H1 (cell line): ENCODE data around the gene PXDC1. TPM values are rescaled to one million over a fixed set of nuclear protein-coding genes. Genes with fewer than 3 reads are reported as not detected.

Experiments used
- CTCF ChIA-PET: fragments of 300-600 bp; sonication (Branson Sonifier 250); formaldehyde crosslinking; loops from one replicate; lab custom pipeline; 2021; ENCODE audit not compliant: partially characterized antibody; lab: Charles Lee
- POLR2A ChIA-PET: fragments of 300-600 bp; sonication (Branson Sonifier 250); formaldehyde crosslinking; loops from one replicate; lab custom pipeline; 2021; ENCODE audit warnings: inconsistent platforms; ENCODE audit not compliant: partially characterized antibody; lab: Charles Lee
- DNase-seq, 2 experiments: peaks; one replicate each; pipeline versions ENCODE4 v3.0.0 to v3.0.0-alpha.2; 2010 to 2022; ENCODE audit warnings: low spot score in 2 of 2, low read depth in 1 of 2, mixed read lengths in 1 of 2
- FAIRE-seq: peaks from 2 replicates; lab custom pipeline; 2011; peaks lifted over from hg19 to GRCh38; lab: Jason Lieb, UNC
- H2AFZ ChIP-seq: 2 replicates; pipeline ENCODE4 v1.8.1; 2012; ENCODE audit warnings: low read length, inconsistent platforms
- H2AK5ac ChIP-seq: 2 replicates; pipeline ENCODE4 v1.6.1; 2013; ENCODE audit warnings: low read depth, low read length
- H2BK120ac ChIP-seq: replicated peaks from 2 replicates; pipeline ENCODE3; 2013; ENCODE audit warnings: low read depth, low read length, inconsistent platforms
- H2BK12ac ChIP-seq: 2 replicates; pipeline ENCODE4 v1.6.1; 2013; ENCODE audit warnings: low read depth, low read length
- H2BK15ac ChIP-seq: 2 replicates; pipeline ENCODE4 v1.6.1; 2013; ENCODE audit warnings: low read length
- H2BK20ac ChIP-seq: 2 replicates; pipeline ENCODE4 v1.6.1; 2013; ENCODE audit warnings: low read length
- H2BK5ac ChIP-seq: 2 replicates; pipeline ENCODE4 v1.6.1; 2013; ENCODE audit warnings: low read depth, low read length
- H3K14ac ChIP-seq: 2 replicates; pipeline ENCODE4 v1.6.1; 2013; ENCODE audit warnings: inconsistent platforms; ENCODE audit not compliant: insufficient read length
- H3K18ac ChIP-seq: 2 replicates; pipeline ENCODE4 v1.6.1; 2013; ENCODE audit warnings: low read length; ENCODE audit errors: extremely low read depth
- H3K23ac ChIP-seq: 2 replicates; pipeline ENCODE4 v1.6.1; 2013; ENCODE audit warnings: inconsistent platforms; ENCODE audit not compliant: insufficient read length
- H3K23me2 ChIP-seq: 2 replicates; pipeline ENCODE4 v1.6.1; 2013; ENCODE audit warnings: low read depth, low read length
- H3K27ac ChIP-seq: 2 replicates; pipeline ENCODE4 v1.6.1; 2011; ENCODE audit warnings: low read depth, low read length, inconsistent platforms
- H3K27me3 ChIP-seq, 4 experiments: replicated peaks in 1 of 4; 1 replicate in 1 of 4; 2 replicates in 3 of 4; pipeline versions ENCODE4 v1.6.1 to v1.8.1; 2011 to 2013; ENCODE audit warnings: low read length in 3 of 4, mild to moderate bottlenecking in 3 of 4, inconsistent platforms in 2 of 4, mixed read lengths in 2 of 4, moderate library complexity in 1 of 4; ENCODE audit not compliant: control insufficient read depth in 3 of 4, insufficient read depth in 3 of 4; ENCODE audit errors: extremely low read depth in 1 of 4
- H3K36me3 ChIP-seq, 4 experiments: 2 replicates each; pipeline versions ENCODE4 v1.6.1 to v1.8.1; 2011 to 2013; ENCODE audit warnings: mild to moderate bottlenecking in 4 of 4, low read length in 3 of 4, moderate library complexity in 2 of 4, control low read depth in 1 of 4, inconsistent platforms in 1 of 4; ENCODE audit not compliant: insufficient read depth in 4 of 4, control insufficient read depth in 2 of 4
- H3K4ac ChIP-seq: replicated peaks from 2 replicates; pipeline ENCODE3; 2013; ENCODE audit warnings: low read length, low read depth, mixed read lengths, inconsistent platforms; ENCODE audit not compliant: insufficient read length
- H3K4me1 ChIP-seq, 4 experiments: replicated peaks in 1 of 4; 1 replicate in 1 of 4; 2 replicates in 3 of 4; pipeline versions ENCODE4 v1.6.1 to v1.8.1; 2011 to 2013; ENCODE audit warnings: low read length in 3 of 4, inconsistent platforms in 2 of 4, mixed read lengths in 1 of 4; ENCODE audit not compliant: insufficient read depth in 4 of 4, control insufficient read depth in 3 of 4
- H3K4me2 ChIP-seq, 2 experiments: 2 replicates each; pipeline versions ENCODE4 v1.6.1 to v1.8.1; 2011 to 2013; ENCODE audit warnings: low read depth in 2 of 2, low read length in 2 of 2, control low read depth in 1 of 2, inconsistent platforms in 1 of 2, mild to moderate bottlenecking in 1 of 2; ENCODE audit not compliant: insufficient read depth in 1 of 2
- H3K4me3 ChIP-seq, 4 experiments: fragments of 200-600, 300-600 bp in 1 of 4; sonication (generic), shearing (Covaris generic), sonication (Bioruptor Twin) in 1 of 4; 2 replicates each; pipeline versions ENCODE4 v1.5.1 to v1.8.1; 2011 to 2016; ENCODE audit warnings: low read length in 4 of 4, low read depth in 3 of 4, control low read depth in 2 of 4, inconsistent platforms in 2 of 4, mild to moderate bottlenecking in 2 of 4, mixed read lengths in 1 of 4, moderate library complexity in 1 of 4; ENCODE audit not compliant: insufficient read depth in 2 of 4; ENCODE audit errors: extremely low read depth in 1 of 4
- H3K56ac ChIP-seq: replicated peaks from 2 replicates; pipeline ENCODE3; 2013; ENCODE audit warnings: low read depth, mild to moderate bottlenecking, mixed read lengths, low read length, inconsistent platforms; ENCODE audit not compliant: insufficient read length
- H3K79me1 ChIP-seq: 2 replicates; pipeline ENCODE4 v1.6.1; 2013; ENCODE audit warnings: low read depth, low read length, control low read depth
- H3K79me2 ChIP-seq, 2 experiments: 2 replicates each; pipeline versions ENCODE4 v1.6.1 to v1.8.1; 2012 to 2013; ENCODE audit warnings: low read length in 2 of 2, mild to moderate bottlenecking in 2 of 2, inconsistent platforms in 1 of 2; ENCODE audit not compliant: insufficient read depth in 2 of 2, control insufficient read depth in 1 of 2
- H3K9ac ChIP-seq, 4 experiments: replicated peaks in 1 of 4; 1 replicate in 1 of 4; 2 replicates in 3 of 4; pipeline versions ENCODE4 v1.6.1 to v1.8.1; 2011 to 2013; ENCODE audit warnings: low read depth in 3 of 4, low read length in 3 of 4, control low read depth in 2 of 4, mild to moderate bottlenecking in 2 of 4, moderate library complexity in 2 of 4, inconsistent platforms in 1 of 4; ENCODE audit errors: extremely low read depth in 1 of 4
- H3K9me3 ChIP-seq, 2 experiments: 2 replicates each; pipeline versions ENCODE4 v1.6.1 to v1.8.1; 2012 to 2013; ENCODE audit warnings: mild to moderate bottlenecking in 2 of 2, moderate library complexity in 2 of 2, control low read depth in 1 of 2, inconsistent platforms in 1 of 2, low read depth in 1 of 2, low read length in 1 of 2, mixed read lengths in 1 of 2; ENCODE audit not compliant: insufficient read depth in 2 of 2
- H4K20me1 ChIP-seq, 2 experiments: replicated peaks in 1 of 2; 2 replicates each; pipeline versions ENCODE3 to v1.8.1; 2011 to 2013; ENCODE audit warnings: inconsistent platforms in 2 of 2, low read length in 2 of 2, mild to moderate bottlenecking in 1 of 2; ENCODE audit not compliant: insufficient read depth in 2 of 2, control insufficient read depth in 1 of 2
- H4K5ac ChIP-seq: 2 replicates; pipeline ENCODE4 v1.6.1; 2013; ENCODE audit warnings: low read length, low read depth, mixed read lengths, inconsistent platforms; ENCODE audit not compliant: insufficient read length
- H4K8ac ChIP-seq: 2 replicates; pipeline ENCODE4 v1.8.0; 2013; ENCODE audit warnings: mild to moderate bottlenecking, moderate library complexity, low read length, inconsistent platforms; ENCODE audit not compliant: insufficient read depth; ENCODE audit errors: extremely low read depth
- H4K91ac ChIP-seq: replicated peaks from 2 replicates; pipeline ENCODE3; 2013; ENCODE audit warnings: low read length, mixed read lengths, inconsistent platforms; ENCODE audit not compliant: insufficient read length
- BACH1 ChIP-seq: IDR thresholded peaks from 2 replicates; pipeline ENCODE4 v1.6.1; 2012; ENCODE audit warnings: low read length, improper control_type of control experiment
- CHD1 ChIP-seq: IDR thresholded peaks from 2 replicates; pipeline ENCODE4 v1.6.1; 2012; ENCODE audit warnings: low read depth, low read length, improper control_type of control experiment
- FOSL1 ChIP-seq: IDR thresholded peaks from 2 replicates; pipeline ENCODE4 v1.6.1; 2011; ENCODE audit warnings: mild to moderate bottlenecking, low read depth, low read length, moderate library complexity; ENCODE audit not compliant: insufficient read depth
- HDAC2 ChIP-seq, 2 experiments: fragments of 300-600 bp in 1 of 2; sonication (generic) in 1 of 2; IDR thresholded peaks; 2 replicates each; pipeline ENCODE4 v1.6.1; 2011 to 2012; ENCODE audit warnings: low read depth in 2 of 2, low read length in 2 of 2, mild to moderate bottlenecking in 2 of 2, moderate library complexity in 2 of 2, borderline replicate concordance in 1 of 2, inconsistent platforms in 1 of 2
- KDM1A ChIP-seq: fragments of 200-600, 300-600 bp; sonication (generic); IDR thresholded peaks from 2 replicates; pipeline ENCODE4 v1.7.1; 2016; ENCODE audit warnings: mild to moderate bottlenecking, low read length, borderline replicate concordance
- RNF2 ChIP-seq: fragments of 200-900, 300-1000 bp; sonication (generic); IDR thresholded peaks from 2 replicates; pipeline ENCODE4 v1.7.1; 2016; ENCODE audit warnings: borderline replicate concordance, low read depth, mild to moderate bottlenecking, antibody characterized with exemption, low read length; ENCODE audit not compliant: poor library complexity, severe bottlenecking; ENCODE audit errors: missing control alignments
- SP4 ChIP-seq: IDR thresholded peaks from 2 replicates; pipeline ENCODE4 v1.6.1; 2012; ENCODE audit warnings: low read length, inconsistent platforms
- TAF7 ChIP-seq: optimal IDR thresholded peaks from 2 replicates; pipeline ENCODE3; 2011; ENCODE audit warnings: low read depth, mild to moderate bottlenecking, inconsistent platforms, low read length, moderate library complexity, borderline replicate concordance
- TBP ChIP-seq: IDR thresholded peaks from 2 replicates; pipeline ENCODE4 v1.6.1; 2011; ENCODE audit warnings: low read depth, low read length, improper control_type of control experiment
- TEAD4 ChIP-seq: IDR thresholded peaks from 2 replicates; pipeline ENCODE4 v1.6.1; 2012; ENCODE audit warnings: low read depth, low read length, inconsistent platforms, mixed read lengths
- USF2 ChIP-seq: IDR thresholded peaks from 2 replicates; pipeline ENCODE4 v1.6.1; 2011; ENCODE audit warnings: low read length, improper control_type of control experiment
- ZNF274 ChIP-seq: IDR thresholded peaks from 2 replicates; pipeline ENCODE4 v1.7.0; 2012; ENCODE audit warnings: low read length, borderline replicate concordance; ENCODE audit errors: extremely low read depth
- WGBS, 2 experiments: shearing (Covaris generic) in 1 of 2; methylation state at CpG; one replicate each; pipeline versions ENCODE4 v1.1.6 to v1.1.7; 2013 to 2015; ENCODE audit warnings: low lambda C conversion rate in 2 of 2, mixed read lengths in 2 of 2, inconsistent platforms in 1 of 2, low coverage in 1 of 2, missing lambda C conversion rate in 1 of 2; ENCODE audit not compliant: insufficient replicate concordance in 2 of 2, insufficient coverage in 1 of 2, insufficient read length in 1 of 2; ENCODE audit errors: extremely low coverage in 1 of 2, missing lambda C conversion rate in 1 of 2; 5-methylcytosine and 5-hydroxymethylcytosine counted together
- polyA plus RNA-seq, 7 experiments: library from polyadenylated mRNA; depleted of rRNA in 3 of 7; stranded (reverse) in 5 of 7; unstranded in 2 of 7; fragments of >200 nt in 5 of 7; fragments of 200-250 nt in 2 of 7; gene quantifications; 1 replicate in 5 of 7; 2 replicates in 1 of 7; 4 replicates in 1 of 7; pipeline versions ENCODE4 v1.2.1 to v1.2.3, GENCODE V29; 2011 to 2013; ENCODE audit warnings: missing spikeins in 2 of 7, mixed read lengths in 2 of 7
- total RNA-seq: library from RNA; stranded (reverse); fragmentation: NEBNext Ultra II Directional; extraction: Animal tissue kit (Norgen Biotek cat#: 25700); gene quantifications from 2 replicates; pipeline ENCODE4 v1.2.1, GENCODE V29; 2021

PXDC1 gene
- total and polyA plus RNA-seq, 2 of the 8 experiments (the other 6 are each of a cell fraction or from before 2014, with no cell fraction given), result 1.7 to 2.0 TPM

- Histone ChIP-seq H4K5ac (no peak overlapping the region), H2AFZ (no peak overlapping the region), H4K91ac (no peak overlapping the region), H2BK15ac (no peak overlapping the region), H3K4ac (no peak overlapping the region), H2BK12ac (no peak overlapping the region), H3K56ac (no peak overlapping the region)
- CTCF ChIA-PET, result interaction anchor here (1.0 to 2.2 kb wide), 6 partner anchors 12 to 323 kb away, joined by 3 to 5 read pairs (median 4); no protein-coding TSS in a partner anchor
- no peak for TF ChIP-seq RNF2
- TF ChIP-seq TBP, result no peak
- TF ChIP-seq ZNF274, result no peak
- no peak for TF ChIP-seq SP4
- TF ChIP-seq TEAD4, result no peak
- no peak for TF ChIP-seq KDM1A
- TF ChIP-seq USF2, result no peak
- no peak for TF ChIP-seq CHD1
- TF ChIP-seq HDAC2 (IDR thresholded peaks at IDR 0.05; ENCODE audit: borderline replicate concordance in 1 of 2, low read depth in 2 of 2, low read length in 2 of 2), result no peak
- no peak for TF ChIP-seq BACH1
- TF ChIP-seq FOSL1, result no peak
- TF ChIP-seq TAF7, result no peak
- TF ChIP-seq, all 59 proteins: peak for 0
- H2BK20ac ChIP-seq, result no peak overlapping the region
- no peaks in the 10 kb centered on the region for H3K36me3 ChIP-seq
- H3K27me3 ChIP-seq, result no peaks in the 10 kb centered on the region
- no peaks in the 10 kb centered on the region for H3K79me1 ChIP-seq
- no peak overlapping the region for H2BK120ac ChIP-seq
- no peak overlapping the region; the same call in 1 of the 2 replicates for H4K8ac ChIP-seq
- no peaks in the 10 kb centered on the region for H3K23me2 ChIP-seq
- H3K9me3 ChIP-seq, result no peaks in the 10 kb centered on the region
- no peak overlapping the region for H3K18ac ChIP-seq
- no peak overlapping the region for H2BK5ac ChIP-seq
- POLR2A ChIA-PET, result no interaction called here
- H3K9ac ChIP-seq, result no peak overlapping the region
- peaks cover 0 to 12% (median 4%) of the 10 kb centered on the region in 4 experiments; a peak in 6 of 7 replicates for H3K4me1 ChIP-seq
- no peak overlapping the region for H3K4me2 ChIP-seq
- no peak overlapping the region for H3K14ac ChIP-seq
- no peak overlapping the region for H3K23ac ChIP-seq
- no peak overlapping the region for H3K27ac ChIP-seq
- H4K20me1 ChIP-seq, result no peaks in the 10 kb centered on the region
- 89% methylated on average over 13 of the region's 13 CpGs; no CpG with 5 or more reads in 1 of the 2 experiments for WGBS, 2 experiments
- no peak overlapping the region for H3K4me3 ChIP-seq
- no peak for DNase-seq
- FAIRE-seq, result no peak
- H3K79me2 ChIP-seq, result no peaks in the 10 kb centered on the region
- H2AK5ac ChIP-seq, result no peak overlapping the region
Observed at GRCh38 chr6:3726421-3726820, 25.1 kb downstream of the PXDC1 start.
